Measurements from ENCODE around the gene DUSP18.

DNA sequence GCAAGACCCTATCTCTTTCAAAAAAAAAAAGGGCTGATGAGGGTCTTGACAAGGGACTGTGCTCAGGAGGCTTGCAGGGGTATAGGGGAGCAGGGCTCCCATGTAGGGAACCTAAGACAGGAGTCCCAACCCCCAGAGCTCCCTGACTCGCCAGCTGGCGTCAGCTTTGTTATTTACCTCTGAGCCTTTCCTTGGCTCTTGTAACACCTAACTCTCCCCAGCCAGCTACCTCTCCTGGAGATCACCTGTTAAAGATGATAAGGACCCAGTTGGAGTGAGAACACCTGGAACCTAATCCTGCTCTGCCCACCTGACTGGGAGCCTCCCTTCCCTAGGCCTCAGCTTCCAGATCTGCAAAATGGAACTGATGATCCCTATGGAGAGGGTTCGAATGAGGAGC is 18.9 kb downstream of the DUSP18 start:
- TF ChIP-seq BACH1 (tag; IDR thresholded peaks at IDR 0.05) (no peak), ATF2 (CRISPR knock-in tag; IDR thresholded peaks at IDR 0.05) (no peak), USF2 (CRISPR knock-in tag; IDR thresholded peaks at IDR 0.05) (no peak), RBM34 (IDR thresholded peaks at IDR 0.05; ENCODE audit: borderline replicate concordance, insufficient read depth, low read length) (no peak), IRF2 (CRISPR knock-in tag; IDR thresholded peaks at IDR 0.05) (no peak), NFIC (IDR thresholded peaks at IDR 0.05) (no peak), ATF3 (IDR thresholded peaks at IDR 0.05) (no peak), ATF3 (CRISPR knock-in tag; conservative IDR thresholded peaks at IDR 0.05) (no peak)

Measured in K562 (cell line).